ENCODE results near the gene DDX10.

DNA sequence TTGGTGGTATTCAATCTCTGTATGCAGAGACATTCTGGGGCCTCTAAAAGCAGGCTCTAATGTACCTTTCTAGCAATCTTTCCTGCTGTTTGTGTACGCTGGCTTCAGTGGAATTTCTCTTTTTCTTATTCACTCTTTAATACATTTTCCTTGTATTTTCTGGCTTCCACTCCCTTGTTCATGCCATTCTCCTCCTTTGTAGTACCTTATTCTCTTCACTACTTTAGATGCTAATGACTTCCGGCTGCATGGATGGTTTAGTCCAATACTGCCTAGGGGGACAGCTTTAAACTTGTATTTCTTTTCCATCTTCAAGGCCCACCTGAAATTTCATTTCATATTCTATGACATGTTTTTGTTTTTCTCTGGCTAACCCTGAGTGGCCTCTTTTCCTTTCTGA lies 40.2 kb downstream of the DDX10 start:
- no peak for TF ChIP-seq POLR2A (IDR thresholded peaks at IDR 0.05; ENCODE audit: low read length)
- TF ChIP-seq GATA1 (IDR thresholded peaks at IDR 0.05; ENCODE audit: low read depth, low read length): no peak

Data from erythroblast (primary cell).